GM19239 (cell line): Measurements from ENCODE around the gene MEGF6.

Experiments
- DNase-seq: peaks from one replicate; pipeline ENCODE4 v3.0.0; 2011; ENCODE audit warnings: low spot score; ENCODE audit not compliant: insufficient read length
- FAIRE-seq: peaks from 2 replicates; lab custom pipeline; 2011; peaks lifted over from hg19 to GRCh38; lab: Jason Lieb, UNC

Gene MEGF6

DNA sequence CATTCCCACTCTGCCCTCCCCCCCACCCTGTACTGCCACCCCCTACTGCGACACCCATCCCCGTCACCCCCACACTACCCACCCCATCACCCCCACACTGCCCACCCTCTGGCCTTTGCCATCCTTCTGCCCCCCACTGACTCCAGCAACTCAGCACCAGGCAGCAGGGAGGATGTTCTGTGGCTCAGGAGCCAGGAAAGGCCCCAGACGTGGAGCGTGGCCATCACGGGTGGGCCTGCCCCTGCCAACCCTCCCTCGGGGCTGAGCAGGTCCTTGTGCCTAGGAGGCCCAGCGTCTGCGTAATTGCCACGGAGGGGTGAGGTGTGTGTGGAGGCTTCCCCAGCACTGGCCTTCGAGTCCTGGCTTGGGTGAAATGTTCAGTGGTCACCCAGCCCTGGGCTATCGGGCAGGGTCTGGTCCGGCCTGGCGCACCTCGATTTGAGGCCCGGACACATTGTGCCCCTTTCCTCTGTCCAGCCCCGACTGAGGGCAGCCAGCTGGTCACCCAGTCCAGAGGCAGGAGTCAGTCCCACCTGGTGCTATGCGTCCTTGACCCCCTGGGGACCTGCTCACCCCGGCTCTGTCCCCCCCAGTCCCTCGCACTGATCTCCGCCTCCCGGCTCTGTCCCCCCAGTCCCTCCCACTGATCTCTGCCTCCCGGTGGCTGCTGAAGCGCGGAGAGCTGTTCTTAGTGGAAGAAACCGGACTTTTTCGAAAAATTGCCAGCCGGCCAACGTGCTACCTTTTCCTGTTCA lies 133.9 kb downstream of the MEGF6 start:
- DNase-seq (no peak), FAIRE-seq (no peak)

DNA sequence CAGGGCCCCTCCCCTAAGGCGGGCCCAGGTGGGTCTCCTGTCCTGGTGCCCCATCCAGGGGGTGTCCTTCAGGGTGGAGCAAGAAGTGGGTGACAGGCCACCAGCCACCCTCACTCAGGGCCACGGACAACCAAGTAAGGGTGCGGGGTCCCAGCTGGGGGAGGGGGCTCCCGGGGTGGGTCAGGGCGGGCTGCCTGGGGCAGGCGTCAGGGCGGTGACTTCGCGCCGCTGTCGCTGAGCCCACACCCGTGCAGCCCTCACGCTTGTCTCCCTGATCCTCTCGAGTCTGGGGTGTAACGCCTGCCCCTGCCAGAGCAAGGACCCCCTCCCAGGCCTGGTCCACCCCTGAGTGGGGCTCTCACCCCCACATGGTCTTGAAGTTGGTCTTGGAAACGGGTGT lies 134.6 kb downstream of the MEGF6 start:
- FAIRE-seq (no peak), DNase-seq (no peak)

DNA sequence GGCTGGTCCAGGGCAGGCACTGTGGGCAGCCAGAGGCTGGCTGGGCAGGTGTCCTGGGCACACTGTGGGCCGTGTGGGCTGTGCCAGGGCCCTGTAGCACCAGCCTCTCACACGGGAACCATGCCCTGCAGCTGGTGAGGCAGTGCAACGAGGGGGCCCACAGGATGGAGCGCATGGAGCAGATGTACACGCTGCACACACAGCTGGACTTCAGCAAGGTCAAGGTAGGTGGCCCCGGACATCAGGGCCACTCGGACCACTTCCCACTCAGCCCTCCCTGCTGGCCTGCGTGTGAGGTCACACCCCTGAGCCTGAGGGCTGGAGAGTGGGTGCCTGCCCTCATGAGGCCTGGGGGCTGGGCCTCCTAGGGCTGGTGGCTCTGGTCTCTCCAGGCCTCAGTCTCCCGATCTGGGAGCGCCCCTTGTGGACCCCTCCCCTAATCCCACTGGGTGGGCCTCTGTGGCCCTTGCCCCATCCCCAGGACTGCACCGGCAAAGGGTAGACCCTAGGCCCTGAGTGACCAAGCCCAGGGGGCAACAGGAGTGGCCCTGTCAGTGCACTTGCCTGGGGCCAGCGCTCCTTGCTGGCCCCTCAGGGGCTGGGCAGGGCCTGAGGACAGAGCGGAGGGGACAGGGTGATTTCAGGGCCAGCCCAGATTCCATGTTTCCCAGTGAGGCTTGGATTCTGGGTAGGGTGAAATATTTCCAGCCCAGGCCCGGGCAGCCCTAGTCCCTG lies 135.3 kb downstream of the MEGF6 start:
- no peak for DNase-seq
- no peak for FAIRE-seq

DNA sequence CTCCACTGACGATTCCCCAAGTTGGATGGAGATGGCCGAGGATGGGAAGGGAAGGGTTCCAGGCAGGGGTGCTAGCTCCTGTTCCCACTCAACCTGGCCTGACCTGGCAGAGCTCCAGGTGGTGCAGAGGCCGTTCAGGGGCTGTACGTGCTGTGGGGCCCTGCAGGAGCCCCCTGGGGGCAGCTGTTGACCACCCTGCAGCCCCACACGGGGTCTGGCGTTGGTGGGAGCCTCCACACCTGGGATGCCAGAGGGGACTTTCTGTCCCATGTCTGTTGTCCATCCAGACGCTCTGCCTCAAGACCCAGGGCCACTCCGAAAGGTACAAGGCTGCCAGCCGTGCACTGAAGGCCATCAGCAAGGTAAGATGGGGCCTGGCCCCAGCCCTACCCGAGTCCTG lies 136.9 kb downstream of the MEGF6 start:
- DNase-seq: no peak
- no peak for FAIRE-seq

DNA sequence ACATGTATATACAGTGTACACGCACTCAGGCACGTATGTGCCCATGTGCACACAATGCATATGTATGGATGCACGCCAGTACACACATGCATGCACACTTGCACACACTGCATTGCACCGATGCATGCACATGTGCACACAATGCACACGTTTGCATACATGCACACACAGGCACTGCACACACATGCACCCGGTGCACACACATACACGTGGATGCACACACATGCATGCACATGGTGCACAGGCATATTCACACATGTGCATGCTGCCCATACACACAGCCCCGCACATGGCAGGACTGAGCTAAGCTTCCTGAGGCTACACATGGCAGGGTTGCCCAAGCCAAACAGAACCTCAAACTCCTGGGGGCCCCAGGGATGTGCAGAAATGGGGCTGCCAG lies 137.3 kb downstream of the MEGF6 start:
- DNase-seq: no peak
- no peak for FAIRE-seq

DNA sequence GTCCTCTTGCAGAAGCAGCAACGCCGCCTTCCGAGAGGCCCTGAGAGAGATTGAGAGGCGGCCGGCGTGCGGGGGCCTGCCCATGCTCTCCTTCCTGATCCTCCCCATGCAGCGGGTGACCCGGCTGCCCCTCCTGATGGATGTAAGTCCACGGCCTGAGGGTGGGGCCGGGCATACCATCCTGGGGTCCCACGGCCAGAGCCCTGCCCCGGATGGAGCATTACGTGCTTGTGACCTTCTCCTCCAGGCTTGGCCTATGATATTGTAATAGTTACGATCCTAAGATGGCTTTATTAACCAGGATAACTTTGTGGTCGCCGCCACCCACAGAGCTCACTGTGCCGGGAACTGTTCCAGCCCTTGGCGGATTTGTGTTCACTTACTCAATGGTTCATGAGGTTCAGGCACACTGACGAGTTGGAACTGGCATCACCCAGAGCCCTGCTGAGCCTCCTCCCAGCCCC lies 137.9 kb downstream of the MEGF6 start:
- DNase-seq: no peak
- no peak for FAIRE-seq

DNA sequence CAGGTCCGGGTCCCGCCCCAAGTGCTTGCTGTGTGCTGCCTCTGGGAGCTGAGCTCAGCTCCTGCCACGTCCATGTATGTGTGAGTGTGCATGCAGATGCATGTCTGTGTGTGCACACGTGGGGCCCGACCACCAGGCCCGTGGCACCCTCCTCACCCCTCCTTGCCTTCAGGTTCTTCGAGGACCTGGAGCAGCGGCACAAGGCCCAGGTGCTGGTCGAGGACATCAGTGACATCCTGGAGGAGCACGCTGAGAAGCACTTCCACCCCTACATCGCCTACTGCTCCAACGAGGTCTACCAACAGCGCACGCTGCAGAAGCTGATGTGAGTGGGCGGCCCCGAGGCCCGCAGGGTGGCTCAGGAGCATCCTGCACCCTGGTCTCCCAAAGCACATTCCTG lies 138.4 kb downstream of the MEGF6 start:
- no peak for DNase-seq
- FAIRE-seq: no peak

DNA sequence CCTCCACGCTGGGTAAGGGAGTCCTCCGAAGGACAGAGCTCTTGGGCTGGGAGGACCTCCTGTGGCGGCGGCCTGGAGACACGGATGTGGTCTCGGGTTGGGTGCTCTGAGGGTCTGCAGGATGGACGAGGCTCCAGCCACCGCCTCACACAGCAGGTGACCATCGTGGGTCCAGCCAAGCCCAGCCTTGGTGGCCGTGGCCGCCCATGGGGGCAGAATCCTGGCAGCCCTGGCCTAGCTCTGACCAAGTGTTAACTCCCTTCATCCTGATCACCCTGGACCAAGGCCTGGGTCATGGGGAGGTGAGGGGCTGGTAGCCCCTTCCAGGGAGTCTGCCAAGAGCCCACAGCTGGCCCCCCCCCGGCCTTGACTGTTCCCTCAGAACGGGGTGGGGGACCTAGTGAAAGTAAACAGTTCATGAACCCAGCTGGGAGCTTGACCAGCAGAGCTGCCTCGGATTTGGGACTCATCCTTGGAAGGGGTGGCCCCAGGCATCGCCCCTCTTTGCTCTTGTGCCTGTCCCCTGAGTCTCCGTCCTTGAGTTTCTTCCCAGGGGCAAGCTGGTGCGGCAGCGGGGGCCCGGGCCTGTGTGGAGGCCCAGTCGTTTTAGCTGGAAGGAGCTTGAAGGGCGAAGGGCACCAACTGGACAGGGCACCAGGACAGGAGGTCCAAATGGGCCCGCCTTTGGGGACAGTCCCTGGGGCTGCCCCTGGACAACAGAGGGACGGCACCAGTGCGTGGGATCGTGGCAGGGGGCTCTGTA lies 139.0 kb downstream of the MEGF6 start:
- DNase-seq (no peak), FAIRE-seq (no peak)

DNA sequence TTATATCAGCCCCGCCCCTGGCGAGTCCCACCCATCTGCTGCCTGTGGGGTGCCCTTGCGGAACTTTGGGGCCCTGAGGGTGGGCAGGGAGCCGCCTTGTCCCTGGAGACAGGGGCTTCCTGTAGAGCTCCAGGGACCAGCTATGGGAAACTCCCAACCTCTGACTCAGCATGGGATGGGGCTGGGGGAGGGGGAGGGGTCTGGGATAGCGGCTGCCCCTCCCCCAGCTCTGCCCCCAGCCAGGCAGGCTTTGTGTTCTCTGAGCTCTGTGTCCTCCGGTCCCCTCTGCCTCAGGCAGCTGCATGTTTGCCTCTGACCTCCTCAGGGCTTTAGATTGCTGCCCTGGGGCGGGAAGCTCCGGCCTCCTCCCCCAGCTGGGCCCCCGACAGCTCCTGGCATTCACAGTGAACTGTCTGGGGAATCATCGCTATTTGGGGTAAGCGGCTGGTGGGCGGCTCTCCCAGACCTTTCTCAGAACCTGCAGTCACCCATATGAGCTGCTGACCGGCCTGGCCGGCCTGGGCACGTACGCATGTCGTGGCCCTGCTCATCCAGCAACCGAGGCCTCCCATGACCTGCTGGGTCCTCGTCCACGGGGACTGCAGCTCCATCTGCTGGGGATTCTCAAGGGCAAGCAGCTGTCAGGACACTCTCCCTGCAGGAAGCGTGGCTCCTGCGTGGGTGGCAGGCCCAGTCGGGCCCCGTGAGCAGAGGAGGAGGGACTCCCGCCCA lies 139.8 kb downstream of the MEGF6 start:
- FAIRE-seq (no peak), DNase-seq (no peak)

DNA sequence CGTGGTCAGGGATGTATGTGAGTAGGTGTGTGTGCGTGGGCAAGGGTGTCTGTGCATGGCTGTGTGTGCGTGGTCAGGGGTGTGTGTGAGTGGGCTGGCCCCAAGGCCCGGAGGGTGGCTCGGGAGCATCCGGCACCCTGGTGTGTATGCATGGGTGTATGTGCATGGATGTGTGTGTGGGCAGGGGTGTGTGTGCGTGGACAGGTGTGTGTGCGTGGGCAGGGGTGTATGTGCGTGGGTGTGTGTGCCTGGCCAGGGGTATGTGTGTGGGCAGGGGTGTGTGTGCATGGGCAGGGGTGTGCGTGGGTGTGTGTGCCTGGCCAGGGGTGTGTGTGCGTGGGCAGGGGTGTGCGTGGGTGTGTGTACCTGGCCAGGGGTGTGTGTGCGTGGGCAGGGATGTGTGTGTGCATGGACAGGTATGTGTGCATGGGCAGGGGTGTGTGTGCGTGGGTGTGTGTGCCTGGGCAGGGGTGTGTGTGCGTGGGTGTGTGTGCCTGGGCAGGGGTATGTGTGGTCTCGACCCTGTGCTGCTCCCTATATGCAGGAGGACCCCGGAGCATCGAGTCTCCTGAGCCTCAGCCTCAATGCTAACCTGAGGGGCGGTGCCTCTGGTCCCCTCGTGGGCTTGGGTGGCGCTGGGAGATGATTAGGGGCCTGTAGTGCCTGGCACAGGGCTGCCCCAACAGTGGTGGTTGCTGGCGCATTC lies 140.5 kb downstream of the MEGF6 start:
- DNase-seq: no peak
- no peak for FAIRE-seq

DNA sequence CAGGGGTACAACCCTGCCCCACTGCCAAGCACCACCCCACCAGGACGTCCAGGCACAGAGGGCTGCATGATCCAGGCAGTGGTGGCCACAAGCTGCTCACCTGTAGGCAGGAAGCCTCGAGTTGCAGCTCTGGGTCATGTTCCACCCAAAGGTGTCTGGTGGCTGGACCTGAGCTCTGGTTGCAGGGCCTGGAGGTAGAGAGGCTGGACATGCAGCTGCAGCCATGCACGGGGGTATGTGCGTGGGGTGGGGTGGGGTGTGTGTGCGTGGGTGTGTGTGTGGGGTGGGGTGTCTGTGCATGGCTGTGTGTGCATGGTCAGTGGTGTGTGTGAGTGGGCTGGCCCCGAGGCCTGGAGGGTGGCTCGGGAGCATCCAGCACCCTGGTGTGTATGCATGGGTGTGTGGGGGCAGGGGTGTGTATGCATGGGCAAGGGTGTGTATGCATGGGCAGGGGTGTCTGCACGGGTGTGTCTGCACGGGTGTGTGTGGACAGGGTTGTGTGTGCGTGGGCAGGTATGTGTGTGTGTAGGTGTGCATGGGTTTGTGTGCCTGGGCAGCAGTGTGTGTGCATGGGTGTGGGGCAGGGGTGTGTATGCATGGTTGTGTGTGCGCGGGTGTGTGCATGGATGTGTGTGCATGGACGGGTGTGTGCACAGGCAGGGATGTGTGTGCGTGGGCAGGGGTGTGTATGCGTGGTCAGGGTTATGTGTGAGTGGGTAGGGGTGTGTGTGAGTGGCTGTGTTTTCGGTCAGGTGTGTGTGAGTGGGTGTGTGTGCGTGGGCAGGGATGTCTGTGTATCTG lies 141.3 kb downstream of the MEGF6 start:
- DNase-seq (no peak), FAIRE-seq (no peak)

DNA sequence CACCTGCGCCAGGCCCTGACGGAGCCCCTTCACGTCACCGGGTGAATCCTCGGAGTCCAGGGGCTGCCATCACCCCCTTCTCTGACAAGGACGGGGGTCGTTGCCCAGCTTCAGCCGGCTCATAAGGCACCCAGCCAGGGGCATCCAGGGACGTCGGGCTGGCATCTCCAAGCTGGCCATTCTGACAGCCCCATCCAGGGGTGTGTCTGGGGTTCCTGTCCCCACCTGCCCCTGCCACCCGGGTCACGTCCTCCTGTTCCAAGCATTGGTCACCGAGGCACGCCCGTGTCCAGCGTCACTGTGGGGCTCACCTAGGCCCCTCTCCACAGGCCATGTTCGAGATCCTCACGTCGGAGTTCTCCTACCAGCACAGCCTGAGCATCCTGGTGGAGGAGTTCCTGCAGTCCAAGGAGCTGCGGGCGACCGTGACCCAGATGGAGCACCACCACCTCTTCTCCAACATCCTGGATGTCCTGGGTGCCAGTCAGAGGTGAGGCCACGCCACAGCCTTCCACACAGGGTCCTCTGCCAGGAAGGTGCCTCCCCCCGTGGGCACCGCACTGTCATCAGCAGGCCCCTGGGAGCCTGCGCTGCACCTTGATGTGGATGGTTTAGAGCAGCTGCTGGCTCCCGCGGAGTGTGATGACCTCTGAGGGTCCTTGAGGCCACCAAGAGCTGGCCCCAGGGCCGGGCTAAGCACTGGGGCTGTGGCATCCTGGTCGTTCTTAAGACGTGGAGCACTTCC lies 142.0 kb downstream of the MEGF6 start:
- no peak for DNase-seq
- FAIRE-seq: no peak

DNA sequence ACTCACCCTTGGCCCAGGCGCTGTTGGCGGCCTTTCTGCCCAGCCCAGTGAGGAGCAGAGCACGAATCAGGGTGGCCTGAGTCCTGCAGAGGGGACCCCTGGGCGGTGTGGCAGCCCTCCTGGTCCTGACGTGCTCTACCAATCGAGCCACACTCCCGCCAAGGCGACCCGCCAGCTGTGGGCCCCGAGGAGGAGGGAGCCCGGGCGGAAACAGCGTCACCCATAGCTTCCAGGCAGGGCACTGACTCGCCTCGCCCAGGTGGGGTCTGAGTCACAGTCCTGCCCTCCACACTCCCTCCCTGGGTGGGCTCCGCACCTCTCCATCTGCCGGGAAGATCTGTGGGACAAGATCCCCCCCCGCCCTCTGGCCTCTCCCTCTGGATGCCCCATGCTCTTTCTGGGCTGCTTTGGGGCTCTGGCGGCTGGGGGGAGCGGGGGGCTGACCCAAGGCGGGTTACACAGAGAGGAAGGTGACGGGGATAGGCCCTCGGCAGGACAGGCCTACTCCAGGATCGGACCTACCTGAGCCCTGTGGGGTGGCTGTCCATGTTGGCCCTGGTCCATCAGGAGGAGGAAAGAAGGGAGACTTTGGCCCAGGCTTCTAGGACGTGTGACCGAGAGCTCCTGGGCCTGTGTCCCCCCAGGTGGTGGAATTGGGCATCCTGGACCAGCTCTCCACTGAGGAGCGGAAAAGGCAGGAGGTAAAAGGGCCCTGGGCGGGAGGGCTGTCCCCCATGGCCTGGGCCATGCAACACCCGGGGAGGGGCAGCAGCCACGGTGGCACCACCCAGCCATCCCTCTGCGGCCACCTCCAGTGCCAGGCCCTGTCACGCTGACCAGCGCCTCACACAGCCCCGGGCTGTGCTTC lies 142.8 kb downstream of the MEGF6 start:
- no peak for DNase-seq
- FAIRE-seq: no peak

DNA sequence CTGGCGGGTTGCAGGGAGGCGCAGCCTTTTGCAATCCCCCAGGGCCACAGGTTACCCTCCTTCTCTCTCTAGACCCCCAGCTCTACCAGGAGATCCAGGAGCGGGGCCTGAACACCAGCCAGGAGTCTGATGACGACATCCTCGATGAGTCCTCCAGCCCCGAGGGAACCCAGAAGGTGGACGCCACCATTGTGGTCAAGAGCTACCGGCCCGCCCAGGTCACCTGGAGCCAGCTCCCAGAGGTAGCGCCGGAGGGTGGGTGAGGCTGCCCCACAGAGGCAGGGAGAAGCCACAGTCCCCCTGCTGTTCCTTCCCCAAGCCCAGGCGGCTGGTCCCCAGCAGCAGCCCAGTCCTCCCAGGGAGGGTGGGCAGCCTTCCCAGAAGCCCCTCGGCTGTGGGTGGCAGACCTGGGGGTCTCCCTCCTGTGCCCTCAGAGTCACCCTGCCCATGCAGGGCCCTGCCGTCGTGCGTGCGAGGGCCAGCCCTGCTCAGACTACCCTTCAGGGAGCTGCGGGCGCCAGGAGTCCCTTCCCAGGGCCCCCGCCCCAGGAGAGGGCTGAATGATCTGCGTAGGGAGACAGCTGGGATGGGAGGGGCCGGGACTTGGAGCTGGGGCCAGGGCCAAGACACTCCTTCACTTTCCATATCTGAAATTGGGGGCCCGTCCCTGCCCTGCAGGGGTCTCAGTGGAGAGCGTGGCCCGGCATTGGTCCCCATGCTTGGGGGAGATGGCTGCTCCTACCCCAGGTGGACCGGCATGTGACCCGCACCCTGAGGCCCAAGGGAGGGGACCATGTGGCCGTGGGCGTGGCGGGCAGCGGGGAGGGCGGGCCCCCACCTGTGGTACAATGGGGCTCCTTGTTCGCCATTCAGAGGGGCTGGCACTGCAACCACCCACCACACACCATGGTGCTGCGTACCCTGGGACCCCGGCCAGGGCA lies 143.9 kb downstream of the MEGF6 start:
- no peak for FAIRE-seq
- DNase-seq: no peak

DNA sequence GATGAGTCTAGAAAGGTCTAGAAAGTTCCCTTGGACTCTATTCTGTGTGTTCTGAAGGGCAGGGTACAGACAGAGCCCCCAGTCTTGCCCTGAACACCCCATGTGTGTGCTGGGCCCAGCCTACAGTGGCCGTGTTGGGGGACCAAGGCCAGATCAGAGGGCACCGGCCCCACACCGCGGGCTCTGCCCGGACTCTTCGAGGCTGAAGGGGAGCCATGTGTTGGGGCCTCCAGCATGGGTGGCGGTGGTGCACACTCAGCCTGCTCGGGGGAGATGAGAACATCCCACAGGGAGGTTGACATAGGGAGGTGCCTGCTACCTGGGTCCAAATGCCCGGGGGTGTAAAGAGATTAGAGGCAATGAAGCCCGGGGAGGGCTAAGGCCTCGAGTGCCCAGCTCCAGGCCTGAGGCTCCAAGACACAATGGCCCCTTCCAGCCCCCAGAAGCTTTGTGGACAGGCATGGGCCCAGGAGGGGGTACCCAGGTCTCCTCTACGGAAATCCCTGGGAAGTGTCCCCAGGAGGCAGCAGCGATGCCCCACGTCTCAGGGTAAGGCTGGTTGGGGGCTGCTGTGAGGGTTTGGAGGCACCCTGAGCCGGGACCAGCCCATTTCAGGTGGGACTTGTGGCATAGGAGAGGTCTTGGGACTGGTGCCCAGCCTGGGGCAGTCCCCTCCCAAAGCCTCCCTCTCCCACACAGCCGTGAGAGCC lies 144.8 kb downstream of the MEGF6 start:
- DNase-seq (no peak), FAIRE-seq (no peak)

DNA sequence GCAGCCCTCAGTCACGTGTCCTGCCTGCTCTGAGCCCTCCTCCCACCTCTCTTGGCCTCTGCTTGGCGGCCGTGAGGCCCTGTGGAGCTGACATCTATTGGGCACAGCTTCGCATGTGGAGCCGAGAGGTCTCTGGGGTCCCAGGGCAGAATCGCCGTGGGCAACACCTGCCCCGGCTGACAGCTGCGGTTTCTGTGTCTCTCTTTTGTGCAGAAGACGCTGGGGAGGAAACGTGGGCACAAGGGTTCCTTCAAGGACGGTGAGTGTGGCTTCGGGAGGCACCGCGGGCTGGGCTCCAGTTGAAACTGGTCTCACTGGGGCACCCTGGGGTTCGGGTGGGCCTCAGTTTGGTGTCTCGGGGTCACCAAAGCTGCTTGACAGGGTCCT lies 145.4 kb downstream of the MEGF6 start:
- no peak for DNase-seq
- no peak for FAIRE-seq
